H1 (cell line): ENCODE data around the gene EXOG. TPM values are rescaled to one million over a fixed set of nuclear protein-coding genes. Genes with fewer than 3 reads are reported as not detected.

Source experiments
- ASH2L ChIP-seq: fragments of 200-600, 300-600 bp; sonication (generic); IDR thresholded peaks from one replicate; pipeline ENCODE4 v1.7.1; 2017; ENCODE audit warnings: low read length
- SIN3A ChIP-seq, 2 experiments: IDR thresholded peaks in 1 of 2; conservative IDR thresholded peaks in 1 of 2; 2 replicates each; pipeline ENCODE4 v1.6.1; 2011 to 2012; ENCODE audit warnings: low read length in 2 of 2, improper control_type of control experiment in 1 of 2, low read depth in 1 of 2, mild to moderate bottlenecking in 1 of 2
- polyA plus RNA-seq, 7 experiments: library from polyadenylated mRNA; depleted of rRNA in 3 of 7; stranded (reverse) in 5 of 7; unstranded in 2 of 7; fragments of >200 nt in 5 of 7; fragments of 200-250 nt in 2 of 7; gene quantifications; 1 replicate in 5 of 7; 2 replicates in 1 of 7; 4 replicates in 1 of 7; pipeline versions ENCODE4 v1.2.1 to v1.2.3, GENCODE V29; 2011 to 2013; ENCODE audit warnings: missing spikeins in 2 of 7, mixed read lengths in 2 of 7
- total RNA-seq: library from RNA; stranded (reverse); fragmentation: NEBNext Ultra II Directional; extraction: Animal tissue kit (Norgen Biotek cat#: 25700); gene quantifications from 2 replicates; pipeline ENCODE4 v1.2.1, GENCODE V29; 2021

The EXOG gene
- total and polyA plus RNA-seq, 2 of the 8 experiments (the other 6 are each of a cell fraction or from before 2014, with no cell fraction given) = 7.2 to 12.9 TPM

- no peak for TF ChIP-seq SIN3A (conservative IDR thresholded peaks at IDR 0.05 in 1 of 2, IDR thresholded peaks at IDR 0.05 in 1 of 2; ENCODE audit: low read depth in 1 of 2, low read length in 2 of 2)
- TF ChIP-seq ASH2L = no peak
These were observed 28.1 kb downstream of the EXOG start (continued) for GRCh38 chr3:38524141-38524739.
